GM19397 (cell line): ENCODE results near the gene TMC5.
"Not testable (repeated sequence)": the region's sequence is repeated elsewhere in the genome, so short reads cannot be mapped to it uniquely, and the experiment has no call there.

Experiments used
- ATAC-seq: cut with Tn5 transposase; IDR thresholded peaks from one replicate; pipeline ENCODE4 v1.9.1; 2021; ENCODE audit warnings: mild to moderate bottlenecking, moderate library complexity; ENCODE audit not compliant: unreplicated experiment

TMC5 gene

DNA sequence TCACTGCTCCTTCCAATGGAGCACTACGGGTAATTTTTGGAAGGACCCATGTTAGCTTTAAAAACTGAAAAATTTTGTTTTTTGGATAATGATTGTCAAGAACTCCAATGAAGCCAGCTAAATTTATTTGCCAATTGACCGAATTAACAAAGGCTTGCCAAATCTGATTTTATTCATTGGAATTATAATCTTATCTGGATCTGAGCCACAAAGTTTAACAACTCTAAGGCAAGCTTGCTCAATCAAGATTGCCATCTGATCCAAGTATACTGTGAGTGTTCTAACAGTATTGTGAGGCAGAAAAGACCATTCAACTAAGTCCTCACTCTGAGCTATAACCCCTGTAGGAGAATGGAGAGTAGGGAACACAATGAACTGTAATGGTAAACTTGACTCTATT is 20.3 kb upstream of the TMC5 start:
- ATAC-seq, result not testable (repeated sequence)

DNA sequence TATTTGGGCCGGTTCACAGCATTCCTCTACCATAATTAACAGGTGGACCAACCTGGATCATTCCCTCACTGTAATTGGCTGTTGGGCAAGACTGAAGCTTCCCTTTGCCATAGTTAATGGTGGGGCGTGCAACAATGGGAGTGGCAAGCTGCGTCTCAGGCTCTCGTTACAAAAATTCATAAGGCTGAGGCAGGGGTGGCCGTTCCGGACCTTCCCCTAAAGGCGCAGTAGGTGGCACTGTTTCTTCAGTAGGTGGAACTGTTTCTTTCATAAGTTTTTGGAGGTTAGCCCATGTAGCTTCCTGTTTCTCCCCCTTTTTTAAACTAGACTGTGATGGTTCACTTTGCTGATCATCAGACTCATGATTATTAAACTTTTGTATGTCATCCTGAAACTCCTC is 17.0 kb upstream of the TMC5 start:
- ATAC-seq, result no peak

DNA sequence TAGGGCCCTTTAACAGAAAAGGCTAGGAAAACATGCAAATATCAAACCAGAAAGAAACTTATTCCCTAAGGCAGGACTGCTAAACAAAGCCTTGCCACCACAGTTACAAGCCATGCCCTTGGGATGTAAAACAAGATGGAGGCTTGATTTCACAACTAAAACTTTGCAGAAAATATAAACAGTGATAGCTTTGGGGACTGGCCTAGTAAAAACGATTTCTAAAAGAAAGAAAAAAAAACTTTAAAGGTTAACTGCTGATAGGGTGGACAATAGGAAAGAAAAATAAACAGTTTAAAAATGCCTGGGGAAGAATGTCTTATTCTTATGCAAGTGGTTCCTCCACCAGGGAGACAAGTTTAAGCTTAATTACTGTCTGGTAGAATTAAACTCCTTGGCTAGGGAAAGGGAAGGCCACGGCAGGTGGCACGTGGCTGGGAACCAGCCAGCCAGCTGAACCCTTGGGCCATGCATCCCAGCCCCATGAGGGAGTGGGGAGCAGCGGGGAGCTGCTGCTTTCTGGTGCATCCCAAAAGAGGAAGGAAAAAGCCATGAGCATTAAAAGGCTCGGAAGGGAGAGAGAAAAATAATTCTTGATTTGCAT is 10.7 kb upstream of the TMC5 start:
- no peak for ATAC-seq

DNA sequence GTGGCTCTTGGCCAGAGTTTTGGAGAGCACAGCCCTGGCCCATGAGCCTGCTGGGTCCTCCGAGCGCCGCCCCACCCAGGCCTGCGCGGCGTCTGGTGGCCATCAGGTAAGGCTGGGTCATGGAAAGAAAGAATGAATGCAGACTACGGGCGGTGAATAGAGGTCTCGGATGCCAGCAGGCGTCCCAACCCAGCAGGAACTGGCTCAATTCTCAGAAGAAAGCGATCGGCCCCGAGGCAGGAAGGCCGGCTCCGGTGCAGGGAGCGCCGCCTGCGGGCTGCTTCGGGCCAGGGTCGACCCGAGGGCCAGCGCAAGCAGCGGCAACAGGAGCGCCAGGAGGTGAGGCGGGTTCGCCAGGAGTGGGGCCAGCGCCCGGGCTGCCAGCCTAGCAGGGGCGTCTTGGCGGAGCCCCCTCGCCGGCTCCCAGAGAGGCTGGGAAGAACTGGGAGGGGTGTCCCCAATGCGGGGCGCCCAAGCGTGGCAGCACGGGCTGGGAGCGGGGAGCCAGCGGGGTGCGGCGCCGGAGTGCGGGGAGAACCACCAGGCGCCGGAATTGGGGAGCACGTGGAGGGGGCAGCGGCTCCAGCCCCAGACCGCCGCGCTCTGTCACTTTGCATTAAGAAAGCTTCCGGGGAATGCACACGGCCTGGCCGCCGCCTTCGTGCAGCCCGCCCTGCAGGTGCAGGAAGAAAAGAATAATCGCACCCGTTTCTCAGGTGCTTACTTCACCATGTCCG is 7.1 kb upstream of the TMC5 start:
- no peak for ATAC-seq

DNA sequence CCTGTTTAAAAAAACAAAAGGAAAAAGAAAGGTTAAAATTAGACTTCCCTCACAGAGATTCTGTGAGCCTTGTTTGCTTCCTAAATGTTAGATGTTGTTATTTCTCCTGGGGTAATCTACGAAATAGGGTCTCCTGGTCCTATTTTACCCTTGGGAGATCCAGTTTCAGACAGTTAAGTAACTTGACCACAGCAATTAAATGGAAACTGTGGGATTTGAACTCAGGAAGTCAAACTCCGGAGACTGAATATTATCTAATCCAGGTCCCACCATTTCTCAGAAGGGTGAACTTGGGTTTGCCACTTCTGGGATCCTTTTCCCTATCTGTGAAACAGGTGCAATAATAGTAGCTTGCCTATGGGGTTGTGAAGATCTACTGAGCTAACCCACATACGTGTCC is 6.4 kb upstream of the TMC5 start:
- ATAC-seq, result no peak

DNA sequence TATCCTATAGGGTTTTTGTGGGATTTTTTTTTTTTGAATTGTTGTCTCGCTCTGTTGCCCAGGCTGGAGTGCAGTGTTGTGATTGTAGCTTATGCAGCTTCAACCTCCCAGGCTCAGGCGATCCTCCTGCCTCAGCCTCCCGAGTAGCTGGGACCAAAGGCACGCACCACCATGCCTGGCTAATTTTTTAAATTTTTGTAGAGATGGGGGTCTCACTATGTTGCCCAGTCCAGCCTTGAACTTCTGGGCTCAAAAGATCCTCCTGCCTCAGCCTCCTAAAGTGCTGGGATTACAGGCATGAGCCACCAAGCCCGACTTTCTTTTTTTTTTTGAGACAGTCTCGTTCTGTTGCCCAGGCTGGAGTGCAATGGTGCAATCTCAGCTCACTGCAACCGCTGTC is 5.6 kb upstream of the TMC5 start:
- ATAC-seq, result not testable (repeated sequence)

DNA sequence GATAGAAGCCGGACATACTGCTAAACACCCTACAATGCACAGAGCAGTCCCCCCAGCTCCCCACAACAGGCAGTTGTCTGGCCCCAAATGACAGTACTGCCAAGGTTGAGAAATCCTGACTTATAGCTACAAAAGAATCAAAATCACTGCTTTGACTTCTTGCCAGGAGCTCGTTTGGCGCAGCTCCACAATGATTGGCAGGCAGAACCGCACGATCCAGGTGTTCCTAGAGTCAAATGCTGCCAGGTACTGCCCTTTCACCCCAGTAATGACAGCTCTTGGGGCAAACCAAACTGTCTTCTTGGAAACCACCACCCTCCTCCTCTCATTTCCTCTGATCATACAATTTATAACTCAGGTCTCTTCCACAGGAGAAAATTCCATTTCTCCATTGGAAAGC is 2.2 kb upstream of the TMC5 start:
- no peak for ATAC-seq

DNA sequence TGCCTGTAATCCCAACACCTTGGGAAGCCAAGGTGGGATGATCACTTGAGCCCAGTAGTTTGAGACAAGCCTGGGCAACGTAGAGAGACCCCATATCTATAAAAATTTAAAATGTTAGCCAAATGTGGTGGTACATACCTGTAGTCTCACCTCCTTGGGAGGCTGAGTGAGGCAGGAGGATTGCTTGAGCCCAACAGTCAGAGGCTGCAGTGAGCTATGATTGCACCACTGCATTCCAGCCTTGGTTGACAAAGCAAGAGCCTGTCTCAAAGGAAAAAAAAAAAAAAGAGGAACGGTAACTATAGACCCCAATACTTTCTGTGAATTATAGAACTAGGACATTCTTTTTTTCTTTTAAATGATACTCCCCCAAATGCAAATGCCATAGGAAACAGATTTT is 1.8 kb upstream of the TMC5 start:
- ATAC-seq, result no peak

DNA sequence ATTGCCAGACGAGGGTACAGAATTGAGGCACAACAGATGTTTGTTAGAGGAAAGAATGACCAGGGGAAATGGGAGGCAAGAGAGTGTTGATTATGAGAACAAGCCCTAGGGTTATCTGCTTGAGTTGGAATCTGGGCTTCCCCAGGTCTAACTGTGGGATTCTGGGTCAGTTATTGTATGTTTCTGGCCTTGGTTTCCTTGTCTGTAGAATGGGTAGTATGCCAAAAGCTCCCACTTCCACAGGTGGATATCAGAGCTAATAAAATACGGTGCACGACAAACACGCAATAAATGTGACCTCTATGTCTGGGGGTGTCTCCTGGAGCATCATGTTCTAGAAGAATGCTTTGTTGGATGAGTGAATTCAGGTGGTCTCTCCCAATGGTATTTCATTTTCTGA is 517 bp downstream of the TMC5 start:
- no peak for ATAC-seq

DNA sequence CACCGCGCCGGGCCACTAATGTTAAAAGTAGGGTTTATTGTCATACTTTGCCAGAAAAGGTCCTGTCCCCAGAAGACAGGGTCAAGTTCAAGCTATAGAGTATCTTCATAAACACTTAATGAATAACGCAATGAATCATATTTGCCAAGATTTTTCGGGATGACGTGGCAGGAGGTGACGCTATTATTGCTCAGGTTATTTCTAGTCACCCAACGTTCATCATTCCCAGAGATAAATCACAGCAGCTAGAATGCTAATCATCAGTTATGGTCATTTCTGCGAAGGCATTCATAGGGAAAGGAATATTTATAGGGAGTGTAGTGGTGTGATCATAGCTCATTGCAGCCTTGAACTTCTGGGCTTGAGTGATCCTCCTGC is 2.0 kb downstream of the TMC5 start:
- no peak for ATAC-seq

DNA sequence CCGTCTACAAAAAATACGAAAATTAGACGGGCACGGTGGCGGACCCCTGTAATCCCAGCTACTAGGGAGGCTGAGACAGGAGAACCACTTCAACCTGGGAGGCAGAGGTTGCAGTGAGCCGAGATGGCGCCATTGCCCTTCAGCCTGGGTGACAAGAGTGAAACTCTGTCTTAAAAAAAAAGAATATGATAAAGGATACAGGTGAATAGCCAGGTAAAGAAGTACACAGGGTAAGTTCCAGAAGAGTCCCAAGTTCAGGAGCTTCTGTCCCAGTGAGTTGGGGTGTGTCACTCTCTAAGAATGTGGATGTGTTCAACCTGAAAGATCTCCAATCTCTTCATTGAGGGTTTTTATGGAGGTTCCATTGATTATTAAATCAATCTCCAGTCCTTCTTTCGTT is 6.8 kb downstream of the TMC5 start:
- no peak for ATAC-seq

DNA sequence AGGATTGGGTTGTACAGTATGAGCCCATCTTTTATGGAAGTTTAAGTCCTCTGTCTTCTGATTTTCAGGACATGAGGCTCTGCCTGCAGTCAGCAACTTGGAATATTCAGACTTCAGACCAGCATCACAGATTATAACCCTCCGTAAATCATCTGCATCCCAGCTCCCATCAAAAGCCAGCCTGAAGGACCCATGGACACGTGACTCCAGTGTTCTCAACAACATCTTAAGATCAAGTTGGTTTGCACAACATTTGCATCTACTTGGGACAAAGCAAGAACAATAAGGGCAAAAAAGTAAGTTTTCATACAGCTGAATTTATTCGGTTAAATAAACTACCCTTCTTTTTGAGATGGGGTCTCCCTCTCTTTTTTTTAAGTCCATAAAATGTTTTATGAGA is 12.7 kb downstream of the TMC5 start:
- no peak for ATAC-seq

DNA sequence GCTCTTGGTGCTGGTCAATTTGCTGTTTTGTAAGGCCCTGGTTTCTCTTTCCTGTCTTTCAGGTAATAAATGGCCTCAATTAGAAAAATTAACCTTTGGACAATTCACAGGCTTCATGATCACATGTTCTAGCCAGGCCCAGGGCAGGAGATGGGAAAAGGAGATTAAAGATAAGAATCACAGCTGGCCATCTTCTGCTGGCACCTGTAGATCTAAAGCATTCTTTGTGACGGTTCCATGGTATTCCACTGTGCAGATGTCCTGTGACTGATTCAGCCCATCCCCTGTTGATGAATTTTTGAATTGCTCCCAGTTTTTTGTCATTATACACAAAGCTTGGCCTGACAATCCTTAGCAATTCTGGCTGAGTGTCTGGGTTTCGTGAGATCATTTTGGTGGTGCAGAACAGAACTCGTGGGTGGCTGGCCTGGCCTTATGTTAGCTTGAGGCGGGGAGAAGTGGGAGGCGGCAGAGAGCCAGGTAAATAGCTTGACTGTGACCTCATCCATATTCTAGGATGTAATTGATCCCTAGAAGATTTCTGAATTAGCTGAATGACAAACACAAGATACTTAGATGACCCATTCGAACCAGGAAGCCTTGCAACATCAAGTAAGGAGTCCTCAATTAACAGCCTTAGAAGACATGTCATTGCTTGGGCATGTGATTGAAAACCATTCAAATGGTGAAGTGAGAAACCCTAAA is 14.1 kb downstream of the TMC5 start:
- no peak for ATAC-seq

DNA sequence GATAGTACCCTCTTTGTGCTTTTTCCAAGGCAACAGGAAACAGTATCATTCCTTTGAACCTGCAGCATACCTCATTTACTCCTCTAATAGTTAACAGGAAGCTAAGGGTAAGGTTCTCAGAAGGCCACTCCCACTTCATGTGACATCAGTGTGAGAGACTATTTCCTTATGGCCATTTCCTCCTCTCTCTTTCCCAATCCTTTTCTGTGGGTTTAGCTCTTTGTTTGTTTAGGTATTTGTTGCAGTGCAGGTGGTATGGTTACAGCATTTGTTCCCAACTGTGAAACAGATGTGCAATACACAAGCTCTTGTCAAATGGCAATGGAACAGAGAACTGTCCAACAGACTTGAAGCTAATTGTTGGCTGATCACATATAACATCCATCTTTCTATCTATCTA is 14.7 kb downstream of the TMC5 start:
- no peak for ATAC-seq

DNA sequence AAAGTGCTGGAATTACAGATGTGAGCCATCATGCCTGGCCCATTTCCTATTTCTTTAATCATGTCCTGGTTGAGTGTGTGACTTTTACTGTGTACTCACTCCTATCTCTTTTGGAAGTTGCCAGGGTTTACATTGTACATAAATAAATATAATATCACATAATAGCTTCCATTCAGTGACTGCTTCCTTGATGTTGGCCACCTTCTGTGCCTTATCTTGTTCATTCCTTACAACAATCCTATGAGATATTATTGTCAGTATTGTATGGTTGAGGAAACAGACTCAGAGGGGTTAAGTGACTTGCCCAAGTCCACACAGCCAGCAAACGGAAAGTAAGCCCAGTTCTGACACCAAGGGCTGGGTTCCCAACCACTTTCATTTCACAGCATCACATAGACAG is 16.9 kb downstream of the TMC5 start:
- ATAC-seq, result no peak

DNA sequence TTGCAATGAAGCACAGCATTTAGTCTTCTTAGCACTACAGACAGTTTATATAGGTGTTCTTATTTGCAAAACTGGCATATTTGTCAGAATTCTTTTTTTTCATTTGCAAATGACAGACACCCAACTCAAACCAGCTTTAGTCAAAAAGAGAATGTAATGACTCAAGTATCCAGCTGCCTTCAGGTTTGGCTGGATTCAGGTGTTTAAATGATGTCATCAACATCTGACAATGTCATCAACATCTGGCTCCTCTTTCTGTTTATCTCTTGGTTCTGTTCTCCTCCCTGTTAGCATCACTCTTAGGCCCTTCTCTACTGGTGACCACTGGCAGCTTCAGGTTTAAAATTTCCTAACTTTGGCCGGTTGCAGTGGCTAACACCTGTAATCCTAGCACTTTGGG is 18.9 kb downstream of the TMC5 start:
- no peak for ATAC-seq

DNA sequence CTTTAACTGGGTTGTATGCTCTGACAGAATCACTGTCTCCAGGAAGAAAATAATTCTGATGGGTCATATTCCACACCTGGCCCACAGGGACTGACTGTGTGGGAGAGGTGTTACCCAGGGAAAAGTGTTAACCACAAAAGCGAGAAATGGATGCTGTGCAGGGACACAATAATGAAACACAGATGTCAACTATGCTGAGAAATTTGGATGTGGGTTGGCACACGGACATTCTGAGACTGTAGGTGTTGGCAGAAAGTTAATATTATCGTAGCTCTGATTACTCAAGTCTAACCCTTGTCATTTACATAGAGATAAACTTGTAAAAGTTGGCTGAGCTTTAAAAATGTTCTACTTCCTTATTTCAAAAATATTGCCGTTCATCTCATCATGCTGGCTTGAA is 19.6 kb downstream of the TMC5 start:
- no peak for ATAC-seq

DNA sequence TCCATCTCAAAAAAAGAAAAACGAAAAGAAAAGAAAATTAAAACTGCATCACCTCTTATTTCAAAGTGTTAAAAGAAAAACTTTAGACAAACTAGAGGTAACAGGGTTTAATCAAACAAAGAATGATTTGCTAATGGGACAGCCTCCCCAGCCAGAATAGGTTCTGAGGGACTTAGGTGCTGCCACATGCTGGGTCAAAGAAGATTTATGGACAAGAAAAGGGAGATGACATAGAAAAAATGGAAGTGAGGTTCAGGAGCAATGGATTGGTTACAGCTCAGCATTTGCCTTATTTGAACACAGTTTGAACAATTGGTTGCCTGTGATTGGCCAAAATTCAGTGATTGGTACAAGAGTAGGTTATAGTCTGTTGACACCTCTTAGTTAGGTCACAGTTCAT is 21.1 kb downstream of the TMC5 start:
- ATAC-seq, result no peak

DNA sequence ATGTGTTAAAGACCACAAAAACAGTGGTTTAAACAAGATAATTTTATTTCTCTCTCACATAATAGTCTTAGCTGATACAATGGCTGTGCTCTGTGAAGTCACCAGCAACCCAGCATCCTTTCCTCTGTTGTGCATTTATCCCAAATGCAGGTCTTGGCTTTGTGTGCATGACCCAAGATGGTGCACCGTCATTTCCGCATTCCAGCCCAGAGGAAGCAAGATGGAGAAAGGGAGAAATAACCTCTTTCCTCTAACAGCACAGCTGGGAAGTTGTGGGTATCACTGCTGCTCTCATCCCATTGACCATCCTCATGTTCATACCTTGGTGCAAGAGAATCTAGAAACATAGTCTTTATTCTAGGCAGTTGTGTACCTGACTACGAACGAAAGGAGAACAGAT is 21.8 kb downstream of the TMC5 start:
- ATAC-seq, result no peak

DNA sequence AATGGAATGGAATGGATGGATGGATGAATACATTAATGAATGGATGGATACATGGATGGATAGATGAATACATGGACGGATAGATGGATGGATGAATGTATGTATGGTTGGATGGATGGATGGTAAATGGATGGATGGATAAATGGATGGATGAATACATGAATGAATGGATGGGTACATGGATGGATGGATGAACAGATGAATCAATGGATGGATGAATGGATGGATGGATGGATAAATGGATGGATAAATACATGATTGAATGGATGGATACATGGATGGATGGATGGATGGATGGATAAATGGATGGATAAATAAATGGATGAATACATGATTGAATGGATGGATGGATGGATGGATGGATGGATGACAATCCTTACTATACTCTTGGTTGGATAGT is 26.0 kb downstream of the TMC5 start:
- ATAC-seq, result no peak

DNA sequence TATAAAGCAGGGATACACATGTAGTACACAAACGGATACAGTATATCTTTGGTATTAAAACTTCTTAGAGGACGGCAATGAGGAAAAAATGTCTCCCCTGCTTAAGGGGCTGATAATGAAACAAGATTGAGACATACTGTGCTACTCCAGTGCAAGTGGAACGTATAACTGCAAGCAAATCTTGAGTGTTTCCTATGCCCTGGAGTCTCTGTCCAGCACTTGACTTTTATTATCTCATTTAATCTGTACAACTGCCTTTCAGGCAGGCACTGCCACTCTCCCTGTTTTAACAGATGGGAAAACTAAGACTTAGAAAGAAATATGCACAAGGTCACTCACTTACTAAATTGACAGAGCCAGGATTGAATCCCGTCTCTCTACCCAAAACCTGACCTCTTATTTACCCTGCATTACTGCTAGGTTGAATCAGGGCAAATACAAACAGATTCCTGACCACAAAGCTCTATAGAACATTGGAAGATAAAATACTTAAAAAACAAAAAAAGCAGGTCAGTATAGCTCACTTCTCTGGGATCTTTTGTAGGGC is 28.7 kb downstream of the TMC5 start:
- ATAC-seq, result no peak

DNA sequence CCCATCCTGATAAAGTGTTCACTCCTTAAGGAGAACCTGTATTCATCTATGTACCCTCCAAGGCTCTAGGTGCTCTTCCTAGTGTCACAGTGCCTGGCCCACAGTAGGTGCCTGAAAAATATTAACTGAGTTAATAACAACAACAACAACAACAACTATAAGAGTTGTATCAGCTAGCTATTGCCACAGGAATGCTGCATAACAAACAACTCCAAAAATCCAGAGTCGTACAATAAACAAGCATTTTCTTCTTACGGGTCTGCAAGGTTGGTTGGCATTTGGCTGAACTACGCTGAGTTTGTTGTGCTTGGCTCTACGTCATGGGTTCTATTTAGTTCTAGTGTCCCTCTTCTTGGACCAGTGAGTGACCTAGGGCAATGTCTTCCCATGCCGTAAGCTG is 29.2 kb downstream of the TMC5 start:
- ATAC-seq, result no peak
